HG03442 (cell line): ENCODE results near the gene RASL10A.
"Not testable (repeated sequence)": the region's sequence is repeated elsewhere in the genome, so short reads cannot be mapped to it uniquely, and the experiment has no call there.

Source experiments
- ATAC-seq: cut with Tn5 transposase; IDR thresholded peaks from one replicate; pipeline ENCODE4 v1.9.1; 2021; ENCODE audit warnings: mild to moderate bottlenecking, moderate library complexity; ENCODE audit not compliant: unreplicated experiment

The RASL10A gene

DNA sequence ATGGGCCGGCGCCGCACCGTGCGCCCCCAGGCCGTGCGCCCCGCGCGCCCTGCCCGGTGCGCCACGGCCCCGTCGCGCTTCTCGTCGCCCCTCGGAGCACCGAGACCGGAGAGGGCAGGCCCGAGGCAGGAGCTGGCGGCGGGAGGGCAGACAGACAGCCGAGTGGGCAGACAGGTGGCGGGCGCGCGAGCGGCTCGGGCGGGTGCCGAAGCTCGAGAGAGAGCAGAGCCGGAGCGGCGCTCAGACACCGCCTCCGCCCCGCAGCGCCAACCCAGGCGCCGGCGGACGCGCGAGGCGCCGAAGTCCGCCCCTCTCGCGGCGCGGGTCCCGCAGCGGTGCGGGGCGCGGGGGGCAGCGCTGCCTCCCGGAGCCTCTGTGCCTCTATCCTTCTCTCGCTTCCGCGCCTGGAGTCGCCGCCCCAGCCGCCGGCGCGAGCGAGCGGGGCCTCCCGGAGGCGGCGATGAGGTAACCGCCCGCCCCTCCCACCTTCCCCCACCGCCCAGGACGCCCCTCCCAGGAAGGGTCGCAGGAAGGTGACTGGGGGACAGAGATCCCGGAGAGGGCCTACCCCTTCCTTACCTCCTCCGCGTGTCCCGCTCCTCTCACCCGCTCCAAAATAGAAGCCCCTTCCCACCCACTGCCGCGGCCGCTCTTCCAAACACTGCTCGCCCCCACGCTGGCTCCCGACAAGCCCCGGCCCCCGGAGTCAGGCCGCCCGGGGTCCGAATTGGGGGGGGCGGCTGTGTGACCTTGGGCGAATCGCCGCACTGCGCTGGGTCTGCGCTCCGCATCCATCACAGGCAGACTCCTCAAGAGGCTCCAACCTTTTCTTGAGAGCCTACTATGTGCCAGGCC, at the start of gene RASL10A:
Gene RASL10A (minus strand): TSS at position 412 of the 855 bp plus-strand sequence. CDS start 451 bp downstream, outside the sequence.
- ATAC-seq, result no peak

- ATAC-seq, result no peak
Measured at GRCh38 chr22:29359469-29359868, 44.0 kb upstream of the RASL10A start.

DNA sequence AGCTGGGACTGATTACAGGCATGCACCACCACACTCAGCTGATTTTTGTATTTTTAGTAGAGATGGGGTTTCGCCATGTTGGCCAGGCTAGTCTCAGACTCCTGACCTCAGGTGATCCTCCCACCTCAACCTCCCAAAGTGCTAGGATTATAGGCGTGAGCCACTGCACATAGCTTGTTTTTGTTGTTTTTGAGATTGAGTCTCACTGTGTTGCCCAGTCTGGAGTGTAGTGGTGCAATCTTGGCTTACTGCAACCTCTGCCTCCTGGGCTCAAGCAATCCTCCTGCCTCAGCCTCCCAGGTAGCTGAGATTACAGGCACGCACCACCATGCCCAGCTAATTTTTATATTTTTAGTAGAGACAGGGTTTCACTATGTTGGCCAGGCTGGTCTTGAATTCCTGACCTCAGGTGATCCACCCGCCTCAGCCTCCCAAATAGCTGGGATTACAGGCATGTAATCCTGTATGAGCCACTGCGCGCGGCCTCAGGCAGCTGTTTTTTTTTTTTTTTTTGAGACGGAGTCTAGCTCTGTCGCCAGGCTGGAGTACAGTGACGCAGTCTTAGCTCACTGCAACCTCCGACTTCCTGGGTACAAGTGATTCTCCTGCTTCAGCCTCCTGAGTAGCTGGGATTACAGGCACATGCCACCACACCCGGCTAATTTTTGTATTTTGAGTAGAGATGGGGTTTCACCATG, 41.8 kb upstream of the RASL10A start:
- ATAC-seq, result not testable (repeated sequence)

DNA sequence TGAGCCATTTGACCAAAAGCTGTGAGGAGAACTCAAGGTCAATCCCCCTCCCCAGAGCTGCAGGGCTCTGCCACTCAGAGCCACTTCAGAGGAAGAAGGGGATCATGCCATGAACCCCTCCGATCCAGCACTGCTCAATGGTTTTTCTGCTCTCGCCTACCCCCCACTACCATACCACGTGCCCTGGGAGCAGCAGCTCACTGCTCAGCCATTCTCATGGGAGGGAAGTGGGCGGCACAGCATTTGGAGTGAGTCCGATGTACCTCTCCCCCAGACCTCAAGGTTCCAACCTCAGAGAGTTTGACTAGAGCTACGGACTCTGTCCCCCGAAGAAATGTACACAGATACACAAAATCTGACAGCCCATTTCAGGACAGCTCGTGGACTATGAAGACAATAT, 38.4 kb upstream of the RASL10A start:
- ATAC-seq, result no peak

DNA sequence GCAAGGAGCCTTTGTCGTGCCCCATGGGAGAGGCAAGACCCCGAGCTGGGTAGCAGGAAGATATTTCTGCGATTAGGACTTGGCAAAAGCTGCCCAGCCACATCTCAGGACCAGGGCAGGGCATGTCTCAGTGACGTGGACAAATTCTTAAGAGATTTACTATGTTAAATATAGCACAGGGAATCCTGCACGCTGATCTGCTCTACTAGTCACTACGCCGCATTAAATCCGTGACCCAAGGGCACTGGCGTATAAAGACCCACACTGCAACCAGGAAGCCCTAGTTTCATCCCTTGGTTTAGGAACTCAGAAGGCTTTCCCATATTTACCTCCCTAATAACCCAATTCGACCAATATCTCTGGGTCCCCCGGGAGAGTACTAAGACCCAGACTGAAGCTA, 37.8 kb upstream of the RASL10A start:
- no peak for ATAC-seq

GRCh38 chr22:29352778-29353177, 37.3 kb upstream of the RASL10A start:
- no peak for ATAC-seq

- ATAC-seq, result no peak
Measured at GRCh38 chr22:29351891-29352290, 36.4 kb upstream of the RASL10A start.

DNA sequence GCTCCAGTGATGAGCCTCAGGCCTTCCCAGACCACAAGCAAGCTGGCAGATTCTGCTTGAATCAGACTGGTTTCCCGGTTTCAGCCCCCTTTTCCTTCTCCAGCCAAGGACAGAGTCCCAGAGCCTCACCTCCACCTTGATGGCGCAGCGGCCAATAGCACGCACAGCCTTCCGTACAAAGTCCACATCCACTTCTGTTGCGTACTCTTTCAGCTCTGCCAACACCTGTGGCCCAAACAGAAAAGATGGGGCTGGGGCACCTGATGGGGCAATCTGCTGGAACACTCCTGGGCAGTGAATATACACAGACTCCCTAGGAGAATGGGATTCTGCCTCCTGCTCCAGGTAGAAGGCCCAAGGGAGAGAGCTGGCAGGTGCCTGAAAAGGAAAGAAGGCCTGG, 35.5 kb upstream of the RASL10A start:
- no peak for ATAC-seq

- no peak for ATAC-seq
Measured at GRCh38 chr22:29348956-29349355, 33.5 kb upstream of the RASL10A start.

- no peak for ATAC-seq
Measured at GRCh38 chr22:29348041-29348440, 32.5 kb upstream of the RASL10A start.

DNA sequence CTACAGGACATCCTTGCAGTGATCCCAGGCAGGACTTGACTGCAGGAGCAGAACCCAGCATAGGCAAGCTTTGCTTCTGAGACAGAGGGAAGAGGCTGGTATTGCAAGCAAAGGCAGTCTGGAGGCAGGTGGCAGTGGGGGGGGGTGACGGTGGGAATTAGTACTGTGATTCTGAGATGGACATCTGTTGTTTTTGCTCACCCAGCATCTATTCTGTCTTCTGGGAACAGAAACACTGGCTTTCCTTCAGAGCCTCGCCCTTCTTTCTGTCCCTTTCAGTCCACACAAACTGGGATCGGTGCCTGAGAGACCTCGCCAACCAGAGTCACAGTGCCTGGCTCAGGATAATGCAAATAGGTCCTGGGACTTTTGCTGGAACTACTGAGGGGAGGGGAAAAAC, 31.2 kb upstream of the RASL10A start:
- ATAC-seq, result no peak

GRCh38 chr22:29345932-29346331, 30.4 kb upstream of the RASL10A start:
- no peak for ATAC-seq

- not testable (repeated sequence) for ATAC-seq
Measured at GRCh38 chr22:29344889-29345288, 29.4 kb upstream of the RASL10A start.

- ATAC-seq, result no peak
Measured at GRCh38 chr22:29344137-29344536, 28.6 kb upstream of the RASL10A start.

DNA sequence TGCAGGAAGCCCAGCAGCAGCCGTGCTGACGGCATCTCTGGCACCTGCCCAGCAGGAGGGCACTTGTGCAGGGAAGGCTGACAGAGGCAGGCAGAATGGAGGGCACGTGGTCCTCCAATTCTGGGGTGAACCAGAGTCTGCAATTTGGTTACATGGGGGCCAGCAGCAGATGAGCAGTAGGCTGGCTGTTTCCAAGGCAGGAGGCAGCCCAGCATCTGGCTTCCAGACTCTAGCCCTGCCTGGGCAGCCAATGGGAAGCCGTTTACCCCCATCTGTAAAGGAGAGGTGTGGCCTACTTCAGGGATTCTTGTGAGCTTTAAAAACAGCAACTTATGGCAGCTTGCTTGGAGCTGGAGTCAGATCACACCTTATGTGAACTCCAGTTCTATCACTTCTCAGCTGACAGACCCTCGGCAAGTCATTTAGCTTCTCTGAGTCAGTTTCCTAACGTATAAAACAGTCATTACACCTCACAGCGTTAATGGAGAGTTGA, 27.9 kb upstream of the RASL10A start:
- no peak for ATAC-seq

DNA sequence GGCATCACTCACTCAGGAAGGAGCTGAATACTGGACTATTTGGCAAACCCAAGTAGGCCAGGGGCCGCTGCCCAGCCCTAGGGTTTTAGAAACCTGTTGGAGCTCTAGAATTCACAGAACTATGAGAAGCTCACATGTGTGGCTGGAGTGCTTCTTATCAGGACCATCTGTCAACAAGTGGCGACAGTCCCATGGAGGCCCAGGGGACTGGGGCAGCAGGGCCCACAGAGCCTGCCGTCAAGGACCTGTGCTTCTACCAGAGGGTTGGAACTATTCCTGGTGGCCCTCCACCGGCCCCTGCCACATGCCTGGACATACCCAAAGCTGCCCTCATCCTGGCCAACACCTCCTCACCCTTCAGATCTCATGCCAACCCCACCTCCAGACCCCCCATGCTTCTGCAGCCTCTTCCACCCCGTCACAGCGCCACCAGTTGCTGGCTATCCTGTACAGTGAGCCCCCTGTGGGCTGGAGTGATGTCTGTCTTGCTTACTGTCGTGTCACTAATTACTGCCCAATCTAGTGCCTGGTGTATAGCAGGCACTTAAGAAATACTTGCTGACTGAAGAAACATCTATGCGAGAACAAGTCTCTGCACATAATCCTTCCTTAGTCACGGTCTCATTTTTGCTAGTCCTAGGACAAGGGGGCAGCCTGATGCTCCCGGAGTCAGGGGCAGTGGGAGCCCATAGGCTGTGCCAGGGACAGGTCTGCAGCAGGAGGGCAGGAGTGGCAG, 27.2 kb upstream of the RASL10A start:
- no peak for ATAC-seq

- ATAC-seq, result no peak
Measured at GRCh38 chr22:29342177-29342576, 26.7 kb upstream of the RASL10A start.

- ATAC-seq, result no peak
Measured at GRCh38 chr22:29341849-29342127, 26.3 kb upstream of the RASL10A start.

DNA sequence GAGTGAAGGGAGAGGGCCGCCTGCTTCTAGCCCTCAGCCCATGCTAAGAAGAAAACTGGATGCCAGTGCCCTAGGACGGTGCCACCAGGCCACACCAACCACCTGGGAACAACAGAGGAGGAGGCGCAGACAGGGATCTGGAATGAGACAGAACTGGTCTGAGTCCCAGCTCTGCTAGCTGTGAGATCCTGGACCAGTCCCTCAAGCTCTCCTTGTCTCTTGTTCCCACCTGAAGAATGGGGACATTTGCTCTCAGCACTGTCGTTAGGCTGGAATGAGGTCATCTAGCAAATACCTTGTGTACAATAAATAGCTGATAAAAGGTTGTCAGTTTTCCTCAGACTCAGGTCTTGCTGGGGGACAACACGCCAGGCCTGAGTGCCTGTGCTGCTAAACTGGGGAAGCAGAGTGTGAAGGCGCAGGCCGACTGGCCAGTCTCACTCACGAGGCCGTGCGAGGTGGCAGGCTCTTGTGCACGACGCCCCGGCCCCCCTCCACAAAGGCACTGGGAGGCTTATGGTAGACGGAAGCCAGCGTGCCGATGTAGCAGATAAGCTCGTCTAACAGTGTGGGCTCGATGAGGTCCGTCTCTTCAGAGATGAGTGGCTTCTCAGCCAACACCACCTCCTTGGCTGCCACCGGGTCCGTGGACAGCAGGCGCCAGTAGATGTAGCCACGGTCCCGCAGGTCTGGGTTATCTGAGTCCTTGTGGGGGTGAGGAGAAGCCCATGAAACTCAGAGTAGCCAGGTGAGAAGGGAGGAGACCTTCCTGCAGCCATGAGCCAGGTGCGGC, 25.8 kb upstream of the RASL10A start:
- ATAC-seq, result no peak

GRCh38 chr22:29340566-29340965, 25.1 kb upstream of the RASL10A start:
- ATAC-seq, result no peak
